NCI-H2227 treated with DMSO at 0.1 percent for 48 hours (cell line): ENCODE results near the gene TCAIM.
"Not testable (repeated sequence)": the region's sequence is repeated elsewhere in the genome, so short reads cannot be mapped to it uniquely, and the experiment has no call there.

Source experiments
- DNase-seq: peaks from one replicate; lab custom pipeline; 2025; lab: John Stamatoyannopoulos, UW

The TCAIM gene

GRCh38 chr3:44343421-44343820 lies 4.9 kb downstream of the TCAIM start:
- DNase-seq = no peak

DNA sequence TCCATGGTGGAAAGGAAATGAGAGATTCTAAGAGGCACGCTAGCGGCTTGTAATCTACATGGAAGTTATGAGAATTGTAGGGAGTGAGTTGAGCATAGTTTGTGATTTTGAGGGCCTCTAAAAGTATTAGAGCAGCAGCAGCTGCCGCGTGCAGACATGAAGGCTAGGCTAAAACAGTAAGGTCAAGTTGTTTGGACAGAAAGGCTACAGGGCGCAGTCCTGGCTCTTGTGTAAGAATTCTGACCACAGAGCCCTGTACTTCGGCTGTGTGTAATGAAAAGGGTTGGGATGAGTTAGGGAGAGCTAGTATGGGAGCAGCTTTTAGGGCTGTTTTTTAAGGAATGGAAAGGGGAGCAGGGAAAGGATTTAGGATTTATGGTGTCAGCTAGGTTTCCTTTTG lies 8.0 kb downstream of the TCAIM start:
- DNase-seq = not testable (repeated sequence)

DNA sequence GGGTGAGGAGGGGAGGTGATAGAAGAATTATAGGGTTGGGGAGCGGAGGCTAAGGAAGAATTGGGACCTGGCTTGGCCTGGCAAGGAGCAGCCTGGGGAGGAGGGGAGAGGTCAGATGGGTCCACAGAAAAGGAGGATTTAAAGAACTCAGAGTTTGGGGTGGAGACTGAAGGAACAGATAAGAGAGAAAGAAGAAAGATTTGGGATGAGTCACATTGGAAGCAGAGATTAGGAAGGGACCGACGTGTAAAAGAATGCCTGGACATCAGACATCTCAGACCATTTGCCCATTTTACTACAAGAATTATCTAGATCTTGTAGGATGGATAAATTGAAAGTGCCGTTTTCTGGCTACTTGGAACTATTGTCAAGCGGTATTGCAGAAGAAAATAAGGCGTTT lies 10.4 kb downstream of the TCAIM start:
- no peak for DNase-seq

DNA sequence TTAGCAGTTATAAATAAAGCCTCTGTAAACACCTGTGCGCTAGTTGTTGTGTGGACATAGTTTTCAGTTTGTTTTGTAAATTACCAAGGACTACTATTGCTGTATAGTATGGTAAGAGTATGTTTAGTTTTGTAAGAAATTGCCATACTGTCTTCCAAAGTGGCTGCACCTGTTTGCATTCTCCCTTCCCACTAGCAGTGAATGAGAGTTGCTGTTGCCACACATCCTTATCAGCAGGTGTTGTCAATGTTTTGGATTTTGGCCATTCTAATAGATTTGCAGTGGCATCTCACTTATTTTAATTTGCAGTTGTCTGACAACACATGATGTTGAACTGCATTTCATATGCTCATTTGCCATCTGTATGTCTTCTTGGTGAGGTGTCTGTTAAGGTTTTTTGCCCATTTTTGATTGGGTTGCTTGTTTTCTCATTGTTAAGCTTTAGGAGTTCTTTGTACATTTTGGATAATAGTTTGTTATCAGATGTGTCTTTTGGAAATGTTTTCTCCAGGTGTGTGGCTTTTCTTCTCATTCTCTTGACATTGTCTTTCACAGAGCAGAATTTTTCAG lies 14.9 kb downstream of the TCAIM start:
- no peak for DNase-seq

DNA sequence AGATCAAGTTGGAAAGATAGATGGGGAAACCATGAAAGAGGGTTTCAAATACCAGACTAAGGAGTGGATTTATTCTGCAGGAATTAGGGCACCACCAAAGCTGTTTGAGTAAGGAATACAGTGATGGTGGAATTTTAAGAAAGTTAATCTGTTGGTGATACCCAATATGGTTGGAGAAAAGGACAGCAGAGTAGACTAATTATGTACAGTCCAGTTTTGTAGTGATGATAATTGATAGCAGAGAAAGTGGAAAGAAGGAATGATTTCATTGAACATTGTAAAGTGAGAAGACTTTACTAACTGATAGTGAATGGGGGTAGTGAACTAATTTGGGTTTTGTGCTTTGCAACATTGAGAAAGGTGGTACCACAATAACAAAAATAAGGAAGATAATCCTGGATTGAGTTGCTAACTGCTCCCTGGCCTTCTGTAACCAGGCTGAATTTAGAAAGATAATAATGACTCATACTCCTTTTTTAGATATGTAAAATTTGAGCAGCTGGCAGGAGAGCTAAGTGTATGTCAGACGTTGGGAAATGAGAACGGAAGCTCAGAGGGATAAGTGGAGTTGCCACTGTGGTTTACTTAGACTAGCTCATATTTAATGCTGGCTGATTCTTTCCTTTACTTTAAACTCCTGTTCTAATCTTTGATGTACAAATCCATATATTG lies 16.9 kb downstream of the TCAIM start:
- DNase-seq = no peak

- DNase-seq = no peak
These were observed 20.7 kb downstream of the TCAIM start for GRCh38 chr3:44359146-44359751.

- no peak for DNase-seq
These were observed 25.0 kb downstream of the TCAIM start for GRCh38 chr3:44363591-44363990.

- DNase-seq = no peak
These were observed 27.4 kb downstream of the TCAIM start for GRCh38 chr3:44365952-44366351.

DNA sequence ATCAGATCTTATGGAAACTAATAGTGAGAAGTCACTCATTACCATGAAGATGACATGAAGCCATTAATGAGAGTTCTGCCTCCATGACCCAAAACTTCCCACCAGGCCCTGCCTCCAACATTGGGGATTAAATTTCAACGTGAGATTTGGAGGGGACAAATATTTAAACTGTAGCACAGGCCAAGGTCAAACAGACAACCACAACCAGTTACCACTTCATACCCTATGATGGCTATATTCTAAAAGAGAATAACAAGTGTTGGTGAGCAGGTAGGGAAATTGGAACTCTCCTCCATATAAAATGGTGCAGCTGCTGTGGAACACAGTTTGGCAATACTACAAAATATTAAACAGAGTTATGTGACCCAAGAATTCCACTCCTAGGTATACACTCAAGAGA lies 36.9 kb downstream of the TCAIM start:
- no peak for DNase-seq

DNA sequence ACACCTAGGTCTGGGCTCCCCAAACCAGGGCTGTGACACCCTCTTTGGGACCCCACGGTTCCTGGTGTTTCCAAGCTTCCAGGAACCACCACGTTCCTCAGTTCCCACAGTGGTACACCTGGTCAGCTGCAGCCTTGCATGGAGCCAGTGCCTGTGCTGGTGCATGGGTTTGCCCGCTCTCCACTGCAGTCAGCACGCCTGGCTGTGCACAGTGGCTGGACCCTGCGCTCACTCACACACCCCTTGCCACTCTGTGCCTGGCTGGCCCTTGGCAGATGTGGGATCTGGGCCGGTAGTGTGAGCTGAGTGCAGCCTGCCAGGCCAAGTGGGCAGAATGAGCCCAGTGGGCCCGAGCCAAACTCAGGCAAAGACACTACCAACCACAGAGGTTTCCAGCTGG lies 48.8 kb downstream of the TCAIM start:
- no peak for DNase-seq

DNA sequence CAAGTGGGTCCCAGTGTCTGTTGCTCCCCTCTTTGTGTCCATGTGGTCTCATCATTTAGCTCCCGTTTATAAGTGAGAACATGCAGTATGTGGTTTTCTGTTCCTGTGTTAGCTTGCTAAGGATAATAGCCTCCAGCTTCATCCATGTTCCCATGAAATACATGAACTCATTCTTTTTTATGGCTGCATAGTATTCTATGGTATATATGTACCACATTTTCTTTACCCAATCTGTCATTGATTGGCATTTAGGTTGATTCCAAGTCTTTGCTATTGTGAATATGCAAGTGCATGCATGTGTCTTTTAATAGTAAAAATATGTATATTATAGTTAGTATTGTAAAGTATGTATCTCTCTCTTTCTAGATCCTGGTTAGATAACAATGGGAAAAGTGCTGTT lies 53.9 kb downstream of the TCAIM start:
- no peak for DNase-seq

- no peak for DNase-seq
These were observed 57.1 kb downstream of the TCAIM start for GRCh38 chr3:44395714-44396113.

GRCh38 chr3:44396200-44397171 lies 57.9 kb downstream of the TCAIM start:
- no peak for DNase-seq

DNA sequence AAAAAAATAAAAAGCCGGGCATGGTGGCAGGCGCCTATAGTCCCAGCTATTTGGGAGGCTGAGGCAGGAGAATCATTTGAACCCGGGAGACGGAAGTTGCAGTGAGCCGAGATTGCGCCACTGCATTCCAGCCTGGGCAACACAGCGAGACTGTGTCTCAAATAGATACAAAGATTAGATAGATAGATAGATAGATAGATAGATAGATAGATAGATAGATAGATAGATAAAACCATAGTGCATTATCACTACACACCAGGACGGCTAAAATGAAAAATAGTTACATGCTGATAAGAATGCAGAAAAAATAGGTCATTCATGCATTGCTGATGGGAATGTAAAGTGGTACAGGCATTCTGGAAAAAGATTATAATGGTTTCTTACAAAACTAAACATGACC lies 59.7 kb downstream of the TCAIM start:
- not testable (repeated sequence) for DNase-seq

- no peak for DNase-seq
These were observed 60.3 kb downstream of the TCAIM start for GRCh38 chr3:44398853-44399252.

GRCh38 chr3:44400771-44401170 lies 62.2 kb downstream of the TCAIM start:
- no peak for DNase-seq

DNA sequence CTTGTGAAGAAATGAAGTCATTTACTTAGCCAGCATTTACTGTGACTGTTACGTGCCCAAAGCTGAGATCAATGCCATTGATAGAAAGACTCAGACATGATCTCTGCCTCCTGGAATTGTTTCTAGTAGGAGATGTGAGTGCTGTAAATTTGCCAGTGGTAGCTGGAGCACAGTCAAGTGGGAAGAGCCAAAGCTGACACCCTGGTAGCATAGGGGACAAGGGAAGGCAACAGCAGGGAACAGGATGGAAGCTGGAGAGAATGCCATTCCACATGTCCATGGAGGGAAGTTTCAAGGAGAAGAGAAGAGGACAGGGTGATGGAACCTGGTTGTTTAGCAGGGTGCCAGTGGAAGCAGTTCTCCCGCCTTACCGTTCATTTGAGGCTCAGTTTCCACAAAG lies 64.0 kb downstream of the TCAIM start:
- DNase-seq = no peak

DNA sequence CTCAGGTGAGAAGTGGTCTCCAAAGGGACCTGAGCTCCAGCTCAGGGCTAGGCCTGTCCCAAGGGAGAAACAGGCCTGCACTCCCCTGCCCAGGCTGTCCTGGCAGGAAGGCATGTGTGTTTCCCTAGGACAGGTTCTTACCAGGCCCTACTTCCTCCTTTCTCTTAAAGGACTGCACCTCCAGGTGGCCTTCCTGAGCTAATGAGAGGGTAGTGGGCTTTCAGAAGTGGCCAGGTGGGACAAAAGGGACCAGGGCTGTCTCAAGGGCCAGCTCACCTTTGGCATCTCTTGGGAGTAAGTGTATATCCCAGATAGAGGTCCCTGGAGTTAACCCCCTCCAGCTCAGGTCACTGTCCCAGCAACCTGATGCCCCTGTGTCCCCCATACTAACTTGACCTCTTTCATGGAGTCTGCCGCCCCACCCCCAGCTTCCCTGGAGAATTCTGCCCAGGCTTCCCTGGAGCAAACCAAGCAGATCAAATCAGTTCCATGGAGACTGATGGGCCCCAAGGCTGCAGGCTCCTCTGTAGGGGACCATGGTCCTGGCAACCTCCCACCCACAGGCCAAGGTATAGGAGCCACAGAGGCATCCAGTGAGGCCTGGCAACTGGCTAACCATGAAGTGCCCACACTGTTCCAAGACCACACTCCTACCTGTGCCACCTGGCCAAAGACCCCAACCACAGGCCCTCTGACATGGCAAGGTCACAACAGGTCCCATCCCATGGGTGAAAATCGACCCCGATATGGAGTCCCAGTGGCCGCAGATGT lies 71.3 kb downstream of the TCAIM start:
- no peak for DNase-seq

- DNase-seq = no peak
These were observed 72.6 kb downstream of the TCAIM start for GRCh38 chr3:44411031-44411645.

- DNase-seq = no peak
These were observed 73.8 kb downstream of the TCAIM start for GRCh38 chr3:44412365-44412764.

- DNase-seq = no peak
These were observed 76.0 kb downstream of the TCAIM start for GRCh38 chr3:44414517-44415090.
